K562 (cell line): ENCODE results near the gene TFPI. TPM values are rescaled to one million over a fixed set of nuclear protein-coding genes. Genes with fewer than 3 reads are reported as not detected.

Experiments used
- ATAC-seq: fragments of 200-7000 bp; cut with Tn5 transposase; 3 replicates; pipeline ENCODE4 v1.9.1; 2020; ENCODE audit warnings: moderate library complexity
- BruUV-seq: library from RNA; stranded (reverse); fragments of 400-500 nt; replicated peaks from 2 replicates; lab custom pipeline; 2021; lab: Mats Ljungman, UMichigan
- CTCF ChIA-PET: fragments of 300-600 bp; formaldehyde crosslinking; extraction: SDS; loops from one replicate; lab custom pipeline; 2021; ENCODE audit warnings: low intra/inter-chr PET ratio; lab: Yijun Ruan, JAX
- POLR2A ChIA-PET: fragments of 300-600, 350-650 bp; sonication (Branson Sonifier 250); formaldehyde crosslinking; extraction: SDS; loops from one replicate; lab custom pipeline; 2021; ENCODE audit warnings: antibody characterized with exemption, inconsistent platforms; lab: Yijun Ruan, JAX
- DNase-seq, 4 experiments: peaks; one replicate each; pipeline versions ENCODE4 v3.0.0 to v3.0.0-alpha.2; 2011 to 2018; ENCODE audit warnings: low spot score in 3 of 4, mixed read lengths in 3 of 4; ENCODE audit errors: extremely low read depth in 1 of 4
- FAIRE-seq: peaks from 2 replicates; lab custom pipeline; 2011; peaks lifted over from hg19 to GRCh38; lab: Jason Lieb, UNC
- H2AFZ ChIP-seq: 2 replicates; pipeline ENCODE4 v1.6.0; 2011; ENCODE audit warnings: low read depth, low read length, control low read depth, inconsistent platforms
- H3K27ac ChIP-seq: fragments of 200-600 bp; 3 replicates; pipeline ENCODE4 v1.8.0; 2011; ENCODE audit warnings: low read depth, mild to moderate bottlenecking, control low read depth, inconsistent platforms, low read length, moderate library complexity, mixed read lengths; ENCODE audit errors: extremely low read depth
- H3K27me3 ChIP-seq, 2 experiments: fragments of 300-600 bp in 1 of 2; 2 replicates in 1 of 2; 3 replicates in 1 of 2; pipeline versions ENCODE4 v1.6.0 to v1.8.0; 2011; ENCODE audit warnings: inconsistent platforms in 2 of 2, low read length in 2 of 2, mild to moderate bottlenecking in 1 of 2, mixed read lengths in 1 of 2, moderate library complexity in 1 of 2; ENCODE audit not compliant: control insufficient read depth in 2 of 2, insufficient read depth in 2 of 2
- H3K36me3 ChIP-seq: fragments of 300-600 bp; 3 replicates; pipeline ENCODE4 v1.8.0; 2011; ENCODE audit warnings: mild to moderate bottlenecking, low read length, inconsistent platforms; ENCODE audit not compliant: control insufficient read depth, insufficient read depth
- H3K4me1 ChIP-seq, 2 experiments: fragments of 200-600 bp in 1 of 2; replicated peaks in 1 of 2; 2 replicates in 1 of 2; 3 replicates in 1 of 2; pipeline versions ENCODE4 v1.5.1 to v1.8.0; 2011; ENCODE audit warnings: inconsistent platforms in 2 of 2, low read length in 2 of 2, mild to moderate bottlenecking in 1 of 2, mixed read lengths in 1 of 2, moderate library complexity in 1 of 2; ENCODE audit not compliant: control insufficient read depth in 2 of 2, insufficient read depth in 2 of 2
- H3K4me2 ChIP-seq: 2 replicates; pipeline ENCODE4 v1.6.1; 2011; ENCODE audit warnings: low read length, control low read depth, inconsistent platforms, mixed read lengths; ENCODE audit not compliant: insufficient read depth
- H3K4me3 ChIP-seq: fragments of 200-600 bp; sonication (generic), shearing (Covaris generic); 2 replicates; pipeline ENCODE4 v1.5.1; 2016; ENCODE audit warnings: control low read depth, inconsistent platforms
- H3K79me2 ChIP-seq: fragments of 200-600 bp; 3 replicates; pipeline ENCODE4 v1.8.0; 2011; ENCODE audit warnings: low read length, inconsistent platforms; ENCODE audit not compliant: control insufficient read depth, insufficient read depth
- H3K9ac ChIP-seq, 2 experiments: 2 replicates each; pipeline versions ENCODE4 v1.6.0 to v1.6.1; 2011; ENCODE audit warnings: low read depth in 2 of 2, low read length in 2 of 2, control low read depth in 1 of 2, inconsistent platforms in 1 of 2, mild to moderate bottlenecking in 1 of 2, mixed read lengths in 1 of 2; ENCODE audit not compliant: insufficient read depth in 1 of 2
- H3K9me1 ChIP-seq: one replicate; pipeline ENCODE4 v1.6.0; 2011; ENCODE audit warnings: inconsistent platforms, mild to moderate bottlenecking, low read length, moderate library complexity; ENCODE audit not compliant: control insufficient read depth, insufficient read depth
- H3K9me3 ChIP-seq: replicated peaks from 2 replicates; pipeline ENCODE4 v1.5.1; 2011; ENCODE audit warnings: low read depth, low read length, inconsistent platforms; ENCODE audit not compliant: control insufficient read depth, insufficient read depth
- H4K20me1 ChIP-seq: replicated peaks from 2 replicates; pipeline ENCODE4 v1.6.1; 2011; ENCODE audit warnings: low read length, inconsistent platforms, mixed read lengths; ENCODE audit not compliant: control insufficient read depth, insufficient read depth
- ARID1B ChIP-seq: fragments of 450-650 bp; IDR thresholded peaks from 2 replicates; pipeline ENCODE4 v1.6.1; 2016; ENCODE audit warnings: antibody characterized with exemption, mild to moderate bottlenecking, inconsistent platforms
- EP400 ChIP-seq: fragments of 450-650 bp; IDR thresholded peaks from 2 replicates; pipeline ENCODE4 v1.6.1; 2017; ENCODE audit warnings: antibody characterized with exemption, mild to moderate bottlenecking, moderate library complexity
- FOXJ2 ChIP-seq: fragments of 200-800 bp; sonication (Bioruptor generic); IDR thresholded peaks from 2 replicates; pipeline ENCODE4 v1.6.1; 2016; ENCODE audit warnings: missing genetic modification characterization, missing compliant biosample characterization
- RBBP5 ChIP-seq: fragments of 200-600 bp; sonication (generic); IDR thresholded peaks from 2 replicates; pipeline ENCODE4 v1.6.1; 2012; ENCODE audit warnings: borderline replicate concordance, mild to moderate bottlenecking, low read length, control low read depth, inconsistent platforms; ENCODE audit not compliant: insufficient read depth, poor library complexity, severe bottlenecking
- SRSF1 ChIP-seq: fragments of 200-400 bp; formaldehyde crosslinking; IDR thresholded peaks from 2 replicates; pipeline ENCODE4 v1.6.1; 2017; ENCODE audit warnings: mild to moderate bottlenecking, low read depth, low read length, moderate library complexity
- SUPT5H ChIP-seq: fragments of 450-650 bp; IDR thresholded peaks from 2 replicates; pipeline ENCODE4 v1.6.1; 2016
- TRIM24 ChIP-seq, 2 experiments: fragments of 450-650 bp; IDR thresholded peaks; 2 replicates each; pipeline ENCODE4 v1.6.1; 2016
- ZBTB8A ChIP-seq: fragments of 450-650 bp; IDR thresholded peaks from 2 replicates; pipeline ENCODE4 v1.6.1; 2018; ENCODE audit warnings: mild to moderate bottlenecking, moderate library complexity; ENCODE audit not compliant: partially characterized antibody
- ZEB2 ChIP-seq: fragments of 450-650 bp; IDR thresholded peaks from 2 replicates; pipeline ENCODE4 v1.6.1; 2016
- ZKSCAN1 ChIP-seq: fragments of 150-350 bp; IDR thresholded peaks from 2 replicates; pipeline ENCODE4 v1.6.1; 2016; ENCODE audit warnings: low read depth, low read length
- WGBS: fragments of 100-300 bp; shearing (Covaris generic); methylation state at CpG from one replicate; pipeline ENCODE4 v1.1.6; 2016; ENCODE audit warnings: low coverage, mixed read lengths; ENCODE audit not compliant: insufficient coverage; ENCODE audit errors: missing lambda C conversion rate; 5-methylcytosine and 5-hydroxymethylcytosine counted together
- in situ Hi-C: fragments of 300-500 bp; cut with MboI; formaldehyde crosslinking; loops from 4 replicates; pipeline ENCODE4 v1.15.0; 2018; ENCODE audit warnings: inconsistent platforms, mixed read lengths
- intact Hi-C: fragments of 100-400 bp; cut with micrococcal nuclease; formaldehyde crosslinking; loops from 2 replicates; pipeline ENCODE4 v1.14.2; 2022
- polyA plus RNA-seq, 8 experiments: library from polyadenylated mRNA; depleted of rRNA in 4 of 8; stranded (reverse) in 5 of 8; unstranded in 3 of 8; fragments of >200 nt; fragmentation: Nextera tagmentation in 2 of 8; fragmentation: Illumina TruSeq in 1 of 8; extraction: Ambion mirVana in 2 of 8; extraction: Trizol in 1 of 8; gene quantifications; 2 replicates each; pipeline versions ENCODE4 v1.2.1 to v1.2.3, GENCODE V29; 2011 to 2014; ENCODE audit warnings: inconsistent platforms in 1 of 8, missing spikeins in 1 of 8
- total RNA-seq, 7 experiments: library from RNA; depleted of rRNA in 6 of 7; stranded (reverse); fragments of >200 nt in 6 of 7; fragmentation: Illumina TruSeq in 2 of 7; extraction: Trizol in 2 of 7; gene quantifications; 2 replicates each; pipeline versions ENCODE4 v1.2.1 to v1.2.3, GENCODE V29; 2011 to 2021; ENCODE audit warnings: low replicate concordance in 1 of 7
- TF ChIP-seq, protein P1 (sequence below): fragments of 450-650 bp; formaldehyde crosslinking; IDR thresholded peaks from 2 replicates; pipeline ENCODE4 v1.4.0; 2020; ENCODE audit warnings: mild to moderate bottlenecking
- TF ChIP-seq, protein P2 (sequence below): fragments of 450-650 bp; IDR thresholded peaks from 2 replicates; pipeline ENCODE4 v1.6.1; 2016; ENCODE audit warnings: antibody characterized with exemption
- TF ChIP-seq, protein P3 (sequence below): fragments of 250-450 bp; sonication (Bioruptor Pico); IDR thresholded peaks from 2 replicates; pipeline ENCODE4 v1.8.0; 2021; ENCODE audit warnings: mild to moderate bottlenecking, moderate library complexity
- TF ChIP-seq, protein P4 (sequence below): sonication (generic); formaldehyde crosslinking; IDR thresholded peaks from 2 replicates; pipeline ENCODE4 v1.8.1; 2022; ENCODE audit warnings: missing genetic modification reagents

The TFPI gene
- total and polyA plus RNA-seq, 9 of the 15 experiments (the other 6 are each of a cell fraction or from before 2014, with no cell fraction given) = 53.5 to 219 (median 100) TPM

DNA sequence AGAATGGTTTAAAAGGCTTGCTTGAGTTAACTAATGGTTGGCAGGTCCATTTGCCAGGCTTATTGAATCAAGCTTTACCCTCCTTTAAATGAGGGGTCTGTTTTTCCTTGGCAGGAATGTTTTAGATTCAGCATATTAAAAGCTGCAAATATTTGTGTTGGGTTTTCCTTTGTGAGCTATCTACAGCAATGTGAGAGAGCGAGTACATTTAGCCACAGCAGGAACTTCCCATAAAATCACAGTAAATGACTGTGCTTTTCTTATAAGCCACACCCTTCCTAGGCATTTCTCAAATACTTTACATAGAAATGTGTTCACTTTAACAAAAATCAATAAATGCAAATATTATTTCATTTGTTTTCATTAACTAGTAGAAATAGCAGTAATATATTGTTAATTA lies 130.1 kb downstream of the TFPI start:
- TF ChIP-seq TRIM24 (IDR thresholded peaks at IDR 0.05) (no peak), ZKSCAN1 (no peak), FOXJ2 (no peak), EP400 (no peak), ZEB2 (no peak), ARID1B (no peak), ZBTB8A (no peak), SRSF1 (no peak), SUPT5H (no peak), RBBP5 (no peak)
- TF ChIP-seq, protein P1, sequence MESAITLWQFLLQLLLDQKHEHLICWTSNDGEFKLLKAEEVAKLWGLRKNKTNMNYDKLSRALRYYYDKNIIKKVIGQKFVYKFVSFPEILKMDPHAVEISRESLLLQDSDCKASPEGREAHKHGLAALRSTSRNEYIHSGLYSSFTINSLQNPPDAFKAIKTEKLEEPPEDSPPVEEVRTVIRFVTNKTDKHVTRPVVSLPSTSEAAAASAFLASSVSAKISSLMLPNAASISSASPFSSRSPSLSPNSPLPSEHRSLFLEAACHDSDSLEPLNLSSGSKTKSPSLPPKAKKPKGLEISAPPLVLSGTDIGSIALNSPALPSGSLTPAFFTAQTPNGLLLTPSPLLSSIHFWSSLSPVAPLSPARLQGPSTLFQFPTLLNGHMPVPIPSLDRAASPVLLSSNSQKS (CRISPR knock-in tag) = no peak
- TF ChIP-seq, protein P2, sequence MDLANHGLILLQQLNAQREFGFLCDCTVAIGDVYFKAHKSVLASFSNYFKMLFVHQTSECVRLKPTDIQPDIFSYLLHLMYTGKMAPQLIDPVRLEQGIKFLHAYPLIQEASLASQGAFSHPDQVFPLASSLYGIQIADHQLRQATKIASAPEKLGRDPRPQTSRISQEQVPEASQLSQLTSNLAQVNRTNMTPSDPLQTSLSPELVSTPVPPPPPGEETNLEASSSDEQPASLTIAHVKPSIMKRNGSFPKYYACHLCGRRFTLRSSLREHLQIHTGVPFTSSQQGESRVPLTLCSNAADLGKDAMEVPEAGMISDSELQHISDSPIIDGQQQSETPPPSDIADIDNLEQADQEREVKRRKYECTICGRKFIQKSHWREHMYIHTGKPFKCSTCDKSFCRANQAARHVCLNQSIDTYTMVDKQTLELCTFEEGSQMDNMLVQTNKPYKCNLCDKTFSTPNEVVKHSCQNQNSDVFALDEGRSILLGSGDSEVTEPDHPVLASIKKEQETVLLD = no peak
- TF ChIP-seq, protein P3, sequence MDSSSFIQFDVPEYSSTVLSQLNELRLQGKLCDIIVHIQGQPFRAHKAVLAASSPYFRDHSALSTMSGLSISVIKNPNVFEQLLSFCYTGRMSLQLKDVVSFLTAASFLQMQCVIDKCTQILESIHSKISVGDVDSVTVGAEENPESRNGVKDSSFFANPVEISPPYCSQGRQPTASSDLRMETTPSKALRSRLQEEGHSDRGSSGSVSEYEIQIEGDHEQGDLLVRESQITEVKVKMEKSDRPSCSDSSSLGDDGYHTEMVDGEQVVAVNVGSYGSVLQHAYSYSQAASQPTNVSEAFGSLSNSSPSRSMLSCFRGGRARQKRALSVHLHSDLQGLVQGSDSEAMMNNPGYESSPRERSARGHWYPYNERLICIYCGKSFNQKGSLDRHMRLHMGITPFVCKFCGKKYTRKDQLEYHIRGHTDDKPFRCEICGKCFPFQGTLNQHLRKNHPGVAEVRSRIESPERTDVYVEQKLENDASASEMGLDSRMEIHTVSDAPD (CRISPR knock-in tag) = no peak
- TF ChIP-seq, protein P4, sequence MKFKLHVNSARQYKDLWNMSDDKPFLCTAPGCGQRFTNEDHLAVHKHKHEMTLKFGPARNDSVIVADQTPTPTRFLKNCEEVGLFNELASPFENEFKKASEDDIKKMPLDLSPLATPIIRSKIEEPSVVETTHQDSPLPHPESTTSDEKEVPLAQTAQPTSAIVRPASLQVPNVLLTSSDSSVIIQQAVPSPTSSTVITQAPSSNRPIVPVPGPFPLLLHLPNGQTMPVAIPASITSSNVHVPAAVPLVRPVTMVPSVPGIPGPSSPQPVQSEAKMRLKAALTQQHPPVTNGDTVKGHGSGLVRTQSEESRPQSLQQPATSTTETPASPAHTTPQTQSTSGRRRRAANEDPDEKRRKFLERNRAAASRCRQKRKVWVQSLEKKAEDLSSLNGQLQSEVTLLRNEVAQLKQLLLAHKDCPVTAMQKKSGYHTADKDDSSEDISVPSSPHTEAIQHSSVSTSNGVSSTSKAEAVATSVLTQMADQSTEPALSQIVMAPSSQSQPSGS (CRISPR knock-in tag) = no peak
- Histone ChIP-seq H3K9me3 (no peaks in the 10 kb centered on the region), H3K9ac (no peak overlapping the region), H3K4me3 (no peak overlapping the region), H3K79me2 (no peaks in the 10 kb centered on the region), H3K9me1 (no peaks in the 10 kb centered on the region), H2AFZ (no peak overlapping the region), H4K20me1 (no peaks in the 10 kb centered on the region), H3K27me3 (no peaks in the 10 kb centered on the region), H3K4me1 (no peaks in the 10 kb centered on the region), H3K27ac (no peak overlapping the region), H3K4me2 (no peak overlapping the region), H3K36me3 (no peaks in the 10 kb centered on the region)
- CTCF ChIA-PET = no interaction called here
- ATAC-seq (no peak), FAIRE-seq (no peak), DNase-seq (no peak)
- POLR2A ChIA-PET = no interaction called here
- WGBS = 0% methylated on average over 1 of the region's 1 CpG
- intact Hi-C loops (no loop called here), in situ Hi-C loops (no loop called here)
- BruUV-seq = no TSS peak
